Aorta (tissue), 5 donors: Measurements from ENCODE around the gene GUCD1. TPM values are rescaled to one million over a fixed set of nuclear protein-coding genes. Genes with fewer than 3 reads are reported as not detected.
A peak's percentile ranks its signal among the peaks of the same experiment; 100 is the strongest.

Experiments
- ATAC-seq: fragments of 200-7000 bp; cut with Tn5 transposase; one replicate; pipeline ENCODE4 v1.9.1; 2022; ENCODE audit warnings: moderate library complexity; ENCODE audit not compliant: low FRiP score
- DNase-seq, 2 donors: peaks; one replicate each; pipeline ENCODE4 v3.0.0-alpha.2; 2020
- H3K27ac ChIP-seq, 2 donors: one replicate each; pipeline ENCODE4 v1.5.1; 2013; ENCODE audit warnings: low read length in 2 of 2, mild to moderate bottlenecking in 2 of 2, moderate library complexity in 2 of 2, control low read depth in 1 of 2, inconsistent platforms in 1 of 2, low read depth in 1 of 2
- H3K27me3 ChIP-seq, 2 donors: one replicate each; pipeline ENCODE4 v1.6.1; 2013; ENCODE audit warnings: control low read depth in 1 of 2, low read length in 1 of 2, mild to moderate bottlenecking in 1 of 2, moderate library complexity in 1 of 2; ENCODE audit not compliant: insufficient read depth in 2 of 2, control insufficient read depth in 1 of 2
- H3K36me3 ChIP-seq, 2 donors: one replicate each; pipeline ENCODE4 v1.6.1; 2013; ENCODE audit warnings: control low read depth in 1 of 2, low read length in 1 of 2, mild to moderate bottlenecking in 1 of 2; ENCODE audit not compliant: insufficient read depth in 2 of 2, control insufficient read depth in 1 of 2
- H3K4me1 ChIP-seq, 2 donors: one replicate each; pipeline ENCODE4 v1.6.1; 2013; ENCODE audit warnings: low read length in 2 of 2, control low read depth in 1 of 2, mild to moderate bottlenecking in 1 of 2, moderate library complexity in 1 of 2; ENCODE audit not compliant: insufficient read depth in 2 of 2, control insufficient read depth in 1 of 2
- H3K4me3 ChIP-seq, 2 donors: one replicate each; pipeline ENCODE4 v1.5.1; 2013; ENCODE audit warnings: low read length in 2 of 2, control low read depth in 1 of 2, mild to moderate bottlenecking in 1 of 2
- H3K9me3 ChIP-seq: one replicate; pipeline ENCODE4 v1.6.1; 2013; ENCODE audit warnings: mild to moderate bottlenecking, low read length; ENCODE audit not compliant: control insufficient read depth
- WGBS, 2 donors: extraction: QIAGEN DNeasy Blood & Tissue Kit; methylation state at CpG; one replicate each; pipeline ENCODE4 v1.1.7; 2013; 5-methylcytosine and 5-hydroxymethylcytosine counted together
- intact Hi-C, 2 donors: fragments of 100-400 bp; cut with DNase I; formaldehyde crosslinking; loops; one replicate each; pipeline versions ENCODE4 v1.14.2 to v1.15.0; 2022
- polyA plus RNA-seq, 2 donors: library from polyadenylated mRNA; stranded (reverse); fragments of 200-250 nt; gene quantifications; one replicate each; pipeline ENCODE4 v1.2.3, GENCODE V29; 2013
- total RNA-seq, 2 donors: library from RNA; stranded (reverse); fragmentation: NEBNext Ultra II Directional; extraction: Animal tissue kit (Norgen Biotek cat#: 25700); gene quantifications; one replicate each; pipeline ENCODE4 v1.2.1, GENCODE V29; 2021
- donor health status: healthy with polysubstance abuse.
- donor health status: Bipolar disorder and iron deficiency.
- donor health status: DM: no; HTN: no; CAD: no.
- donor health status: DM: no; HTN: no; CAD: no.
- donor health status: DM: yes; HTN: yes; CAD: no.

GUCD1 gene
- total and polyA plus RNA-seq, 4 donors, result 42.2 to 71.6 (median 63.8) TPM

GRCh38 chr22:24578355-24579257 is 23.7 kb upstream of the GUCD1 start:
- peak in 1 of 2 donors; percentile 3 for DNase-seq
- 84% methylated on average over 8 of the region's 8 CpGs for WGBS, 2 donors
- intact Hi-C loops, result no loop called here

DNA sequence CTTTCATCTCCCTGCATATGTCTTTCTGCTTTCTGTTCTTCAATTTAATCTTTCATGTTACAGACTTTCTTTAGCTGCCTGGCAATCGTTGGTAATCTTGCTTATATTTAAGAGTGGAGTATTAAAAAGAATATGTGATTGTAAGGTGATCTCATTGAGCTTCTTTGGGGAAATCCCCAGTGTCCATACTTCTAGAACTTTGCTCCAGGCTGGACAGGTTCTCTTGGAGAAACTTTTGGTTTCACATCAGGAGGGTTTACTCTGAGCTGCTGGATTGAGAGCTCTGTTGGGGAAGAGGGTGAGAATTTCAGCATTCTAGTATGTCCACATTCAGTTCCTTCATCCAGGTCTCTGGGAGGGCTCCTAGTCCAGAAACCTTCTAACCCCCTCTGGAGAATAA is 21.8 kb upstream of the GUCD1 start:
- Histone ChIP-seq H3K4me1 (no peaks in the 10 kb centered on the region), H3K36me3 (peaks cover 0 to 4% of the 10 kb centered on the region in 2 donors), H3K9me3 (no peaks in the 10 kb centered on the region), H3K27ac (no peak overlapping the region), H3K27me3 (no peaks in the 10 kb centered on the region), H3K4me3 (no peak overlapping the region)
- no peak for DNase-seq
- no peak for ATAC-seq
- intact Hi-C loops, result no loop called here
- 81 to 86% methylated on average over 1 of the region's 1 CpG for WGBS, 2 donors

More at GRCh38 chr22:24578355-24579257, 23.7 kb upstream of the GUCD1 start:
- H3K27ac ChIP-seq, result no peak overlapping the region
- no peaks in the 10 kb centered on the region for H3K27me3 ChIP-seq
- H3K4me1 ChIP-seq, result no peaks in the 10 kb centered on the region
- no peak for ATAC-seq
- H3K36me3 ChIP-seq, result no peaks in the 10 kb centered on the region
- H3K4me3 ChIP-seq, result no peak overlapping the region
- no peaks in the 10 kb centered on the region for H3K9me3 ChIP-seq

- intact Hi-C loops, result no loop called here
- Histone ChIP-seq H3K9me3 (no peaks in the 10 kb centered on the region), H3K27me3 (no peaks in the 10 kb centered on the region), H3K4me1 (no peaks in the 10 kb centered on the region), H3K4me3 (no peak overlapping the region), H3K27ac (no peak overlapping the region), H3K36me3 (peaks cover 5 to 7% of the 10 kb centered on the region in 2 donors)
- peak in 1 of 2 donors; percentile 22 for DNase-seq
- 86 to 91% methylated on average over 7 of the region's 7 CpGs for WGBS, 2 donors
- no peak for ATAC-seq
Observed at GRCh38 chr22:24571266-24571665, 16.3 kb upstream of the GUCD1 start.

DNA sequence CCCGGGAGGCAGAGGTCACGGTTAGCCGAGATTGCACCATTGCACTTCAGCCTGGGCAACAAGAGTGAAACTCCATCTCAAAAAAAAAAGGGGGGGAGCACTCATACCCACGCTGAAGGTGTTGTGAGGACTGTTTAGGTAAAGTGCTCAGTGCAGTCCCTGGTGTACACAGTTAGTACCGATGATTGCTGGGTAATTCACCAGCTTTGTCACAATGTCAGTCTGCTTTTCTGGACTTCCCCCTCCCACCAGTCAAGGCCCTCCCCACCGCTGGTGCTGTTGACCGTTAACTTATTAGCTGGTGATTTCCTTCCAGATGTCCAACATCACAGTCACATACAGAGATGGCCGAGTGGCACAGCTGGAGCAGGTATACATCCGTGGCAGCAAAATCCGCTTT is 12.7 kb upstream of the GUCD1 start:
- WGBS, 2 donors, result 84 to 86% methylated on average over 10 of the region's 10 CpGs

DNA sequence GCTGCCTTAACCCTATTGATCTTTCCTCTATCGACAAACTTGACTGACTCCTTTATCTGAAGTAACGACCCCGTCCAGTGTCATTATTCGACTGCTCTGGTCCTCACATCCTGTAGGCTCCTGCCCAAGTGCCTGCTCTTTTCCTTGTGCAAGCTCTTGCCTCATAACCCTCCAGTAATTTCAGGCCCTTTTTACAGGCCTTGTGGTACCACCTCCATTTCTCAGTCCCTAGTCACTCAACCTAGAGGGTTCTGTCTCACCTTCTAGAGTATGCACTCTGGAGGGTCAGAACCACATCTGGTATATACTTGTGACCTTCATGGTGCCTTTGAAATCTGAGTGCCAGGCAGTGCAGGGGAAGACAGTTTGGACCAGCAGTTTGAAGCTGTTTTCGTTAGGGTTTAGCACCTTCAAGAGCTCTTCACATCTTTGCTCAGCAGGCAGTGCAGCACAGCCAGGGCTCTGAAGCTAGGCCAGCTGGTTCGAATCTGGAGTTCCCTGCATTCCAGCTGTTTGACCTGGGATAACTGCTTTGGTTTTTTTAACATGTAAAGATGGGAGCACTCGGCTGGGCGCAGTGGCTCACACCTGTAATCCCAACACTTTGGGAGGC is 12.1 kb upstream of the GUCD1 start:
- Histone ChIP-seq H3K9me3 (no peaks in the 10 kb centered on the region), H3K36me3 (peaks cover 2 to 5% of the 10 kb centered on the region in 2 donors), H3K27me3 (no peaks in the 10 kb centered on the region), H3K4me1 (peaks cover 0 to 5% of the 10 kb centered on the region in 2 donors), H3K4me3 (no peak overlapping the region), H3K27ac (no peak overlapping the region)
- DNase-seq, result peak; percentile 17 to 22
- intact Hi-C loops, result no loop called here
- 70 to 71% methylated on average over 8 of the region's 8 CpGs for WGBS, 2 donors
- no peak for ATAC-seq

More for the DNA sequence above, 12.7 kb upstream of the GUCD1 start:
- no peak overlapping the region for H3K4me3 ChIP-seq
- H3K27ac ChIP-seq, result no peak overlapping the region
- intact Hi-C loops, result no loop called here
- no peaks in the 10 kb centered on the region for H3K27me3 ChIP-seq
- H3K36me3 ChIP-seq, result peaks cover 5% of the 10 kb centered on the region in 2 donors
- H3K4me1 ChIP-seq, result peaks cover 0 to 5% of the 10 kb centered on the region in 2 donors
- ATAC-seq (no peak), DNase-seq (peak; percentile 6 to 37)
- no peaks in the 10 kb centered on the region for H3K9me3 ChIP-seq

- DNase-seq, result peak; percentile 6 to 7
- no peak overlapping the region for H3K27ac ChIP-seq
Observed at GRCh38 chr22:24565077-24565476, 10.1 kb upstream of the GUCD1 start.

DNA sequence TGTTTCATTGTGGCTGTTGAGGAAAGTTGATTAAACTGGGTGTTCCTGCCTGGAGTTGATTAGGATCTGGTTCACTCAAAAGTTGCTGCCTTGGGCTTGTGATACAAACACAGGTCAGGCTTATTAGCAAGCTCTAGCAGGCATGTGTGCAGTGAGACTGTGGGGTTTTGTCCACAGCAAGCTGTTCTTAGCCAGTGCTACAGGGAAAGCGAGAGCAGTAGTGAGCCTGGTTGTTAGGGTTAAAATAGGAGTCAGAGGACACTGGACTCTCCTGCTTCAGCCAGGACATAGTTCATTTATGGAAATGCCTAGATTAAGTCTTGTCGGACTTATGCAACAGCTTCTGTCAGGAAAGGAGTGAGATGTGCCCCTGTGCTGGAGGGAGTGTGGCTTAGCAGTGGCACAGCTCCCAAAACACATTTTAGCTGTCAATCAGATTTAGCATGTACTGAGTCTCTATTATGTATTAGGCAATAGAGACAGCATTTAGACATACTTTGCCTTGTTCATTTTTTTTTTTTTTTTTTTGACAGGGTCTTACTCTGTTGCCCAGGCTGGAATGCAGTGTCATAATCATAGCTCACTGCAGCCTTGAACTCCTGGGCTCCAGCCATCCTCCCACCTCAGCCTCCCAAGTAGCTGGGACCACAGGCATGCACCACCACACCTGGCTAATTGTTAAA is 9.6 kb upstream of the GUCD1 start:
- Histone ChIP-seq H3K27ac (no peak overlapping the region), H3K27me3 (no peaks in the 10 kb centered on the region), H3K4me1 (peaks cover 0 to 5% of the 10 kb centered on the region in 2 donors), H3K4me3 (no peak overlapping the region), H3K36me3 (peaks cover 2 to 3% of the 10 kb centered on the region in 2 donors), H3K9me3 (no peaks in the 10 kb centered on the region)
- intact Hi-C loops, result no loop called here
- WGBS, 2 donors, result 39 to 45% methylated on average over 2 of the region's 2 CpGs
- peak; percentile 17 for DNase-seq
- ATAC-seq, result no peak

More at GRCh38 chr22:24565077-24565476, 10.1 kb upstream of the GUCD1 start:
- intact Hi-C loops, result no loop called here
- Histone ChIP-seq H3K4me1 (peaks cover 0 to 5% of the 10 kb centered on the region in 2 donors), H3K4me3 (no peak overlapping the region), H3K9me3 (no peaks in the 10 kb centered on the region), H3K36me3 (peaks cover 2 to 3% of the 10 kb centered on the region in 2 donors), H3K27me3 (no peaks in the 10 kb centered on the region)
- no peak for ATAC-seq
- 86 to 89% methylated on average over 2 of the region's 2 CpGs for WGBS, 2 donors

- ATAC-seq, result no peak
- peaks cover 0 to 3% of the 10 kb centered on the region in 2 donors for H3K36me3 ChIP-seq
- no peak overlapping the region for H3K4me3 ChIP-seq
- intact Hi-C loops, result no loop called here
- 91 to 92% methylated on average over 2 of the region's 2 CpGs for WGBS, 2 donors
- no peaks in the 10 kb centered on the region for H3K27me3 ChIP-seq
- H3K27ac ChIP-seq, result no peak overlapping the region
- DNase-seq, result peak in 1 of 2 donors; percentile 7
- H3K9me3 ChIP-seq, result no peaks in the 10 kb centered on the region
- peaks cover 0 to 5% of the 10 kb centered on the region in 2 donors for H3K4me1 ChIP-seq
Observed at GRCh38 chr22:24563246-24563645, 8.3 kb upstream of the GUCD1 start.
